Measurements from ENCODE around the gene CLCN1. TPM values are rescaled to one million over a fixed set of nuclear protein-coding genes. Genes with fewer than 3 reads are reported as not detected.

CLCN1 gene
- total RNA-seq, 1 experiment from 2014 or later, result 0.55 TPM

- Histone ChIP-seq H3K4me1 (ENCODE audit: insufficient read depth, low read length) (peaks cover 33% of the 10 kb centered on the region), H3K9ac (ENCODE audit: low read length) (no peak overlapping the region), H3K27me3 (ENCODE audit: low read length) (no peaks in the 10 kb centered on the region), H3K4me3 (ENCODE audit: low read length) (no peak overlapping the region), H4K20me1 (ENCODE audit: low read length) (no peaks in the 10 kb centered on the region), H3K9me2 (replicated peaks; ENCODE audit: low read length) (no peaks in the 10 kb centered on the region), H3K27ac (ENCODE audit: low read length) (no peak overlapping the region), H3K9me3 (ENCODE audit: low read length) (no peaks in the 10 kb centered on the region), H3K36me3 (ENCODE audit: low read depth, low read length) (no peaks in the 10 kb centered on the region), H3F3A (ENCODE audit: low read length, unreplicated experiment) (no peaks in the 10 kb centered on the region), H3K79me2 (ENCODE audit: low read length) (no peaks in the 10 kb centered on the region), H2AFZ (ENCODE audit: low read length) (no peak overlapping the region), H3K4me2 (ENCODE audit: low read length) (no peak overlapping the region)
- CTCF ChIA-PET, result no interaction called here
- TF ChIP-seq EZH2phosphoT487 (IDR thresholded peaks at IDR 0.05; ENCODE audit: borderline replicate concordance, low read length) (no peak), EZH2 (IDR thresholded peaks at IDR 0.05; ENCODE audit: low read length, unreplicated experiment) (no peak), CTCF (conservative IDR thresholded peaks at IDR 0.05; ENCODE audit: low read depth, low read length) (no peak)
- intact Hi-C loops (cut with micrococcal nuclease), result no loop called here
- POLR2A ChIA-PET (ENCODE audit: unreplicated experiment), result no interaction called here
- DNase-seq, result no peak
- no peak for ATAC-seq
- no TSS peak for BruUV-seq (replicated peaks)
These were observed 7.1 kb downstream of the CLCN1 start for GRCh38 chr7:143322760-143323633.

- no peaks in the 10 kb centered on the region for H3K9me2 ChIP-seq (replicated peaks; ENCODE audit: low read length)
- no peaks in the 10 kb centered on the region for H3K27me3 ChIP-seq (ENCODE audit: low read length)
- peaks cover 33% of the 10 kb centered on the region for H3K4me1 ChIP-seq (ENCODE audit: insufficient read depth, low read length)
- no peak overlapping the region for H3K4me3 ChIP-seq (ENCODE audit: low read length)
- H3K9me3 ChIP-seq (ENCODE audit: low read length), result no peaks in the 10 kb centered on the region
- H3K27ac ChIP-seq (ENCODE audit: low read length), result no peak overlapping the region
- intact Hi-C loops (cut with micrococcal nuclease), result no loop called here
- no peaks in the 10 kb centered on the region for H3F3A ChIP-seq (ENCODE audit: low read length, unreplicated experiment)
- ChIA-PET CTCF (no interaction called here), POLR2A (ENCODE audit: unreplicated experiment) (no interaction called here)
- no peak overlapping the region for H3K9ac ChIP-seq (ENCODE audit: low read length)
- H3K79me2 ChIP-seq (ENCODE audit: low read length), result no peaks in the 10 kb centered on the region
- no peak for ATAC-seq
- no peaks in the 10 kb centered on the region for H3K36me3 ChIP-seq (ENCODE audit: low read depth, low read length)
- BruUV-seq (replicated peaks), result no TSS peak
- no peak for TF ChIP-seq EZH2 (IDR thresholded peaks at IDR 0.05; ENCODE audit: low read length, unreplicated experiment)
- no peak for TF ChIP-seq CTCF (conservative IDR thresholded peaks at IDR 0.05; ENCODE audit: low read depth, low read length)
- TF ChIP-seq EZH2phosphoT487 (IDR thresholded peaks at IDR 0.05; ENCODE audit: borderline replicate concordance, low read length), result no peak
- H3K4me2 ChIP-seq (ENCODE audit: low read length), result no peak overlapping the region
- H4K20me1 ChIP-seq (ENCODE audit: low read length), result no peaks in the 10 kb centered on the region
- H2AFZ ChIP-seq (ENCODE audit: low read length), result no peak overlapping the region
- DNase-seq, result no peak
These were observed 7.7 kb downstream of the CLCN1 start for GRCh38 chr7:143323653-143324052.

- TF ChIP-seq EZH2 (IDR thresholded peaks at IDR 0.05; ENCODE audit: low read length, unreplicated experiment) (no peak), EZH2phosphoT487 (IDR thresholded peaks at IDR 0.05; ENCODE audit: borderline replicate concordance, low read length) (no peak)
- peak; percentile 80 for DNase-seq
- H4K20me1 ChIP-seq (ENCODE audit: low read length), result no peaks in the 10 kb centered on the region
- no peaks in the 10 kb centered on the region for H3K79me2 ChIP-seq (ENCODE audit: low read length)
- peak; percentile 92 for ATAC-seq
- H3K9ac ChIP-seq (ENCODE audit: low read length), result peak overlapping the region; percentile 43; the same call in 1 of the 2 replicates
- H3K9me3 ChIP-seq (ENCODE audit: low read length), result no peaks in the 10 kb centered on the region
- H3F3A ChIP-seq (ENCODE audit: low read length, unreplicated experiment), result no peaks in the 10 kb centered on the region
- peak overlapping the region; percentile 81 for H3K27ac ChIP-seq (ENCODE audit: low read length)
- ChIA-PET POLR2A (ENCODE audit: unreplicated experiment) (no interaction called here), CTCF (interaction anchor here (0.7 kb wide), 1 partner anchor 9 kb away, joined by 3 read pairs; no protein-coding TSS in a partner anchor)
- H3K4me2 ChIP-seq (ENCODE audit: low read length), result peak overlapping the region; percentile 67
- H3K9me2 ChIP-seq (replicated peaks; ENCODE audit: low read length), result no peaks in the 10 kb centered on the region
- intact Hi-C loops (cut with micrococcal nuclease), result loop anchor here (1.0 kb wide), 2 partner anchors 9 to 55 kb away; no protein-coding TSS in a partner anchor
- H3K27me3 ChIP-seq (ENCODE audit: low read length), result no peaks in the 10 kb centered on the region
- H2AFZ ChIP-seq (ENCODE audit: low read length), result no peak overlapping the region
- BruUV-seq (replicated peaks), result no TSS peak
- peaks cover 34% of the 10 kb centered on the region for H3K4me1 ChIP-seq (ENCODE audit: insufficient read depth, low read length)
- H3K36me3 ChIP-seq (ENCODE audit: low read depth, low read length), result no peaks in the 10 kb centered on the region
- 0 out of 2 replicates have a peak overlapping the region, but pooled peaks have one; percentile 4 for H3K4me3 ChIP-seq (ENCODE audit: low read length)
These were observed 9.3 kb downstream of the CLCN1 start for GRCh38 chr7:143325240-143325639.
